ENCODE results near the gene PDE8A.
"Not testable (repeated sequence)": the region's sequence is repeated elsewhere in the genome, so short reads cannot be mapped to it uniquely, and the experiment has no call there.

PDE8A gene

GRCh38 chr15:84980196-84981053 lies 1.2 kb upstream of the PDE8A start:
- Histone ChIP-seq H3K4me1 (ENCODE audit: control insufficient read depth, insufficient read depth, low read length) (peaks cover 20% of the 10 kb centered on the region), H3K9me3 (ENCODE audit: control insufficient read depth, insufficient read depth, low read depth, low read length) (no peaks in the 10 kb centered on the region), H3K4me3 (ENCODE audit: low read depth, low read length) (peak overlapping the region; percentile 76), H3K9ac (ENCODE audit: low read length) (peak overlapping the region; percentile 51), H3K27me3 (ENCODE audit: control insufficient read depth, insufficient read depth, low read length) (peaks cover 54% of the 10 kb centered on the region), H3K27ac (ENCODE audit: low read depth, low read length) (peak overlapping the region; percentile 0; the same call in 1 of the 2 replicates), H3K36me3 (ENCODE audit: control insufficient read depth, insufficient read depth, low read length) (no peaks in the 10 kb centered on the region)

GRCh38 chr15:84981054-84981710 lies 474 bp upstream of the PDE8A start:
- Histone ChIP-seq H3K27me3 (ENCODE audit: control insufficient read depth, insufficient read depth, low read length) (peaks cover 54% of the 10 kb centered on the region), H3K27ac (ENCODE audit: low read depth, low read length) (peak overlapping the region; percentile 0; the same call in 1 of the 2 replicates), H3K4me1 (ENCODE audit: control insufficient read depth, insufficient read depth, low read length) (peaks cover 13% of the 10 kb centered on the region; the same call in 1 of the 2 replicates), H3K9ac (ENCODE audit: low read length) (peak overlapping the region; percentile 53), H3K9me3 (ENCODE audit: control insufficient read depth, insufficient read depth, low read depth, low read length) (no peaks in the 10 kb centered on the region), H3K36me3 (ENCODE audit: control insufficient read depth, insufficient read depth, low read length) (no peaks in the 10 kb centered on the region), H3K4me3 (ENCODE audit: low read depth, low read length) (peak overlapping the region; percentile 76)

DNA sequence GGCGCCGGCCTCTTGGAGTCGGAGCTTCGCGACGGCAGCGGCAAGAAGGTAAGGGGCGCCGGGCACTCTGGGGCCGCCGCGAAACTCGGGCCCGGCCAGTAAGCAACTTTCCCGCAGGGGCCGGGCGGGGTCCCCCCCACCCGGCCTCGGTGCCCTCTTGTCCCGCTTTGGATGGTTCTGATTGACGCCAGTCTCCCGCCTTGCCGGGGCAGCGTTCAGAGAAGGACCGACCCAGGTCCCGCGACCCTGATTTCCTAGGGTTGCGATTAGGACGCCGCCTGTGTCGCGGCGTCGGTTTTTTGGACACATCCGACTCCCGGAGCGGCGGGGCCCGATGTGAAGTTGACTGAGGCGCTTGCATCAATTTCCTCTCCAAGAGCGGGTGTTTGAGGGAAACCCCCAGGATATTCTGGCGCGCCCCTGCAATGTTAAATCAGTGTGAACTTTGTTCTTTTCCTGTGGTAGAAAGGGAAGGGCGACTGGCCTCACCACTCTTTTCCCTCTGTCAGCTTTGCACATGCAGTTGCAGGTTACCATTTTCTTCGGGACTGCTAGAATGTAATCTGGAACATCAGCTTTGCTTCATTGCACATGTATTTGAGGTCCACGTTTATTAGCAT lies 755 bp downstream of the PDE8A start:
- Histone ChIP-seq H3K9ac (ENCODE audit: low read length) (peak overlapping the region; percentile 53), H3K4me1 (ENCODE audit: control insufficient read depth, insufficient read depth, low read length) (peaks cover 13% of the 10 kb centered on the region; the same call in 1 of the 2 replicates), H3K36me3 (ENCODE audit: control insufficient read depth, insufficient read depth, low read length) (no peaks in the 10 kb centered on the region), H3K9me3 (ENCODE audit: control insufficient read depth, insufficient read depth, low read depth, low read length) (no peaks in the 10 kb centered on the region), H3K4me3 (ENCODE audit: low read depth, low read length) (peak overlapping the region; percentile 76), H3K27me3 (ENCODE audit: control insufficient read depth, insufficient read depth, low read length) (peaks cover 47% of the 10 kb centered on the region), H3K27ac (ENCODE audit: low read depth, low read length) (no peak overlapping the region)

DNA sequence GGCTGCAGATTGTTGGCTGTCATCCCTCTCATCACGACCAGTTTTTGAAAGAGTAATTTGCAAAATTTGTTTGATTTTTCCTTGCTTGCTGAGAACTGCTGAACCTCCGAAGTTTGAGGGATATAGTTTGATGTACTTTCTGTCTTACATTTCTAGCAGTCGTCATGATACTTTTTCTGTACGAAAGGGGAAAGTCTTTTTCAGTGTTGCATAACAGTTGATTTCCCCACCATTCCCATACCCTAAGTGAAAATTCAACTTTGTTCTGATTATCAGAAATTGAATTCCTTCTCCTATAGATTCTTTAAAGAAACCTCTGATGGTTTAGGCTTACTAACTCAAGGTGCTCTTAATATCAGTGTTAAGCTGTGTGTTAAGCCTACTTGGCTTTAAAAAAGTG lies 1.6 kb downstream of the PDE8A start:
- Histone ChIP-seq H3K27me3 (ENCODE audit: control insufficient read depth, insufficient read depth, low read length) (peaks cover 45% of the 10 kb centered on the region), H3K9me3 (ENCODE audit: control insufficient read depth, insufficient read depth, low read depth, low read length) (no peaks in the 10 kb centered on the region), H3K9ac (ENCODE audit: low read length) (no peak overlapping the region), H3K36me3 (ENCODE audit: control insufficient read depth, insufficient read depth, low read length) (no peaks in the 10 kb centered on the region), H3K4me1 (ENCODE audit: control insufficient read depth, insufficient read depth, low read length) (peaks cover 13% of the 10 kb centered on the region; the same call in 1 of the 2 replicates), H3K4me3 (ENCODE audit: low read depth, low read length) (peak overlapping the region; percentile 76), H3K27ac (ENCODE audit: low read depth, low read length) (no peak overlapping the region)

DNA sequence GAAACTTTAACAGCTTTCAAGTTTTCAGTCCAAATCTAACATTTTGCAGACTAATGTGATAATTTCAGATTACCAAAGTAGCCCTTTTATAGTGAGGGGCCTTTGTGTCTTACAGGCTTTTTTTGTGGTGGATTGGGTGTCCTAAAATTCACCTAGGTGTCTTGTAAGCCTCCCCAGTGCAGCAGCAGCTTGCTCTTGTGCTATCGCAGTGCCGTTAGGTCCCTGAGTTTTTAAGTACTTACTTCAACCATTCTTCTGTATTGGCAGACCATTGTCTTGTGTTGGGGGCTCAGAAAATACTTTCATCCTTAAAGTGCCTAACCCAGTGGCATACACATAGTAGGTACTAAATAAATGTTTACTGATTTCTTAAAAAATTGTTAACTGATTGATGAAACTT lies 2.1 kb downstream of the PDE8A start:
- H3K27me3 ChIP-seq (ENCODE audit: control insufficient read depth, insufficient read depth, low read length) = peaks cover 41% of the 10 kb centered on the region
- H3K9ac ChIP-seq (ENCODE audit: low read length) = no peak overlapping the region
- peak overlapping the region; percentile 76; the same call in 1 of the 2 replicates for H3K4me3 ChIP-seq (ENCODE audit: low read depth, low read length)
- H3K4me1 ChIP-seq (ENCODE audit: control insufficient read depth, insufficient read depth, low read length) = peaks cover 13% of the 10 kb centered on the region; the same call in 1 of the 2 replicates
- no peaks in the 10 kb centered on the region for H3K36me3 ChIP-seq (ENCODE audit: control insufficient read depth, insufficient read depth, low read length)
- H3K27ac ChIP-seq (ENCODE audit: low read depth, low read length) = no peak overlapping the region
- H3K9me3 ChIP-seq (ENCODE audit: control insufficient read depth, insufficient read depth, low read depth, low read length) = no peaks in the 10 kb centered on the region

GRCh38 chr15:84985158-84985557 lies 3.5 kb downstream of the PDE8A start:
- no peaks in the 10 kb centered on the region for H3K9me3 ChIP-seq (ENCODE audit: control insufficient read depth, insufficient read depth, low read depth, low read length)
- peaks cover 6% of the 10 kb centered on the region; the same call in 1 of the 2 replicates for H3K4me1 ChIP-seq (ENCODE audit: control insufficient read depth, insufficient read depth, low read length)
- no peak overlapping the region for H3K27ac ChIP-seq (ENCODE audit: low read depth, low read length)
- H3K36me3 ChIP-seq (ENCODE audit: control insufficient read depth, insufficient read depth, low read length) = no peaks in the 10 kb centered on the region
- H3K9ac ChIP-seq (ENCODE audit: low read length) = no peak overlapping the region
- peaks cover 27% of the 10 kb centered on the region for H3K27me3 ChIP-seq (ENCODE audit: control insufficient read depth, insufficient read depth, low read length)
- H3K4me3 ChIP-seq (ENCODE audit: low read depth, low read length) = no peak overlapping the region

GRCh38 chr15:84987351-84987750 lies 5.7 kb downstream of the PDE8A start:
- peaks cover 19% of the 10 kb centered on the region for H3K27me3 ChIP-seq (ENCODE audit: control insufficient read depth, insufficient read depth, low read length)
- H3K9me3 ChIP-seq (ENCODE audit: control insufficient read depth, insufficient read depth, low read depth, low read length); H3K9ac ChIP-seq (ENCODE audit: low read length); H3K27ac ChIP-seq (ENCODE audit: low read depth, low read length); H3K4me1 ChIP-seq (ENCODE audit: control insufficient read depth, insufficient read depth, low read length); H3K36me3 ChIP-seq (ENCODE audit: control insufficient read depth, insufficient read depth, low read length); H3K4me3 ChIP-seq (ENCODE audit: low read depth, low read length): not testable (repeated sequence)

DNA sequence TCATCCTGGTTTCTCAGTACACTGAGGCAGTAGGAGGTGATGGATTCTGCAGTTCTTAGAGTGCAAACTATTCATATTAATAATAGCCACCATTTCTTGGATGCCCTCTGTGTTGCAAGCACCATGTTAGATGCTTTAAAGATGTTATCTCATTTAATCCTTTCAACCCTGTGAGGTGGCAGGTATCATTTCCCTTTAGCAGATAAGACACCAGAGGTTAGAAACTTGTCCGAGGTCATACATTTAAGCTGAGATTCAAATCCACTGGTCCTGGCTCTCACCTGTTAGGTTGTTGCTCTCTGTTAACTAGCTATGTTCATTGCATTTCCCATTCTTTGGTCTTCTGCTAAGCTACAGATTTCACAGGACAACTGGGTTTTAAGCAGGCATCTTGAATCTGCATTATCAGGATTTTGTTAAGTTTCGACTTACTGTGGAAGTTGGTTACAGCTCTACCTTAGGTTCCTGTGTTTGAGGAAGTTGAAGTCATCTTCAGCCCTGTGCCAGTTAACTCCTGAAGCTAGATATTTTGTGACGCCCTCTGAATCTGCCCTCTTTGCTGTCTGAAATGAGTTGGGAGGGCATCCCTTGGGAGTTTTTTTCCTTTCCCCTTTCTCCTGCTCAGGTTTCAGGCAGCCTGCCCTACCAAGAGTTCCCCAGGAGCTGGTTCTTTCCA lies 6.4 kb downstream of the PDE8A start:
- Histone ChIP-seq H3K9me3 (ENCODE audit: control insufficient read depth, insufficient read depth, low read depth, low read length) (no peaks in the 10 kb centered on the region), H3K4me1 (ENCODE audit: control insufficient read depth, insufficient read depth, low read length) (peaks cover 4% of the 10 kb centered on the region; the same call in 1 of the 2 replicates), H3K36me3 (ENCODE audit: control insufficient read depth, insufficient read depth, low read length) (no peaks in the 10 kb centered on the region), H3K9ac (ENCODE audit: low read length) (no peak overlapping the region), H3K27me3 (ENCODE audit: control insufficient read depth, insufficient read depth, low read length) (peaks cover 11% of the 10 kb centered on the region), H3K4me3 (ENCODE audit: low read depth, low read length) (no peak overlapping the region), H3K27ac (ENCODE audit: low read depth, low read length) (no peak overlapping the region)

- Histone ChIP-seq H3K4me1 (ENCODE audit: control insufficient read depth, insufficient read depth, low read length) (0 out of 2 replicates have a peak, but pooled peaks cover 2% of the 10 kb centered on the region), H3K9ac (ENCODE audit: low read length) (no peak overlapping the region), H3K4me3 (ENCODE audit: low read depth, low read length) (no peak overlapping the region), H3K36me3 (ENCODE audit: control insufficient read depth, insufficient read depth, low read length) (no peaks in the 10 kb centered on the region), H3K27ac (ENCODE audit: low read depth, low read length) (no peak overlapping the region), H3K27me3 (ENCODE audit: control insufficient read depth, insufficient read depth, low read length) (peaks cover 1% of the 10 kb centered on the region), H3K9me3 (ENCODE audit: control insufficient read depth, insufficient read depth, low read depth, low read length) (no peaks in the 10 kb centered on the region)
These were observed 7.4 kb downstream of the PDE8A start for GRCh38 chr15:84988909-84989644.

DNA sequence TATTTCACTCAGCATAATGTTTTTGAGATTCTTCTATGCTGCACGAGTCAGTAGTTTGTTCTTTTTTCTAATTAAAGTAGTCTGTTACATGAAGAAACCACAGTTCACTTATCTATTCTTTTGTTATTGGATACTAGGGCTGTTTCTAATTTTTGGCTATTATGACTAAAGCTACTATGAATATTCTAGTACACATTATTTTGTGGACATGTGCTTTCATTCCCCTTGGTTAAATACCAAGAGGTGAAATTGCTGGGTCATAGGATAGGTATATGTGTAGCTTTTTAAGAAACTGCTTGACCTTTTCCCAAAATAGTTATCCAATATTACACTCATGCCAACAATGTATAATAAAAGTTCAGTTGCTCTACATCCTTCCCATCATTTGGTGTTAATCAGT lies 8.9 kb downstream of the PDE8A start:
- 0 out of 2 replicates have a peak, but pooled peaks cover 2% of the 10 kb centered on the region for H3K4me1 ChIP-seq (ENCODE audit: control insufficient read depth, insufficient read depth, low read length)

More for the DNA sequence above, 8.9 kb downstream of the PDE8A start:
- Histone ChIP-seq H3K27ac (ENCODE audit: low read depth, low read length) (no peak overlapping the region), H3K4me3 (ENCODE audit: low read depth, low read length) (no peak overlapping the region), H3K36me3 (ENCODE audit: control insufficient read depth, insufficient read depth, low read length) (no peaks in the 10 kb centered on the region), H3K9ac (ENCODE audit: low read length) (no peak overlapping the region), H3K27me3 (ENCODE audit: control insufficient read depth, insufficient read depth, low read length) (no peaks in the 10 kb centered on the region), H3K9me3 (ENCODE audit: control insufficient read depth, insufficient read depth, low read depth, low read length) (no peaks in the 10 kb centered on the region)
